GM06990 (cell line): ENCODE measurements around the gene KRTAP13-1.

Experiments
- DNase-seq: peaks from one replicate; pipeline ENCODE4 v3.0.0-alpha.2; 2011; ENCODE audit not compliant: insufficient read length; ENCODE audit errors: extremely low read depth
- H3K27me3 ChIP-seq: replicated peaks from 2 replicates; pipeline ENCODE4 v1.6.0; 2011; ENCODE audit warnings: low read length; ENCODE audit not compliant: control insufficient read depth, insufficient read depth
- H3K36me3 ChIP-seq: 2 replicates; pipeline ENCODE4 v1.5.1; 2011; ENCODE audit warnings: low read length; ENCODE audit not compliant: control insufficient read depth, insufficient read depth
- H3K4me3 ChIP-seq: replicated peaks from 2 replicates; pipeline ENCODE4 v1.5.1; 2011; ENCODE audit warnings: low read depth, mild to moderate bottlenecking, control low read depth, low read length
- TF ChIP-seq, protein P1 (sequence below): IDR thresholded peaks from 2 replicates; pipeline ENCODE4 v1.5.1; 2011; ENCODE audit warnings: low read length, control low read depth, mild to moderate bottlenecking, inconsistent platforms; ENCODE audit not compliant: insufficient read depth, poor library complexity, severe bottlenecking

KRTAP13-1 gene, protein sequence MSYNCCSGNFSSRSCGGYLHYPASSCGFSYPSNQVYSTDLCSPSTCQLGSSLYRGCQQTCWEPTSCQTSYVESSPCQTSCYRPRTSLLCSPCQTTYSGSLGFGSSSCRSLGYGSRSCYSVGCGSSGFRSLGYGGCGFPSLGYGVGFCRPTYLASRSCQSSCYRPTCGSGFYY

DNA sequence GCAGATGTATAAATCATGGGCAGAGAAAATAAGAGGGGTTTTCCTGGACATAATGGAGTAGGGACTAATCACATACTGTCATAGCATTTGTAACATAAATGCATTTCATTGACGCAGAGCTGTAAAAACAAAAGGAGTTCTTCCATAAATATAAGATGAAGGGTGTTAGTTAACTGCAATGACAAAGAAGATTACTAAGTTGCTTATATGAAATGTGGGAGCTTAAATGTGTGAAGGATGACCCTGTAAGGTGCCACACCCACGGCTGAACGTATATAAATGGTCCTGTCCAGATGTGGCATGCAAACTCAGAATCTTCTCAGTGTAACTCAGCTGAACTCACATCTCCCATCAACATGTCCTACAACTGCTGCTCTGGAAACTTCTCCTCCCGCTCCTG, at the start of gene KRTAP13-1:
Gene KRTAP13-1 (plus strand): TSS at position 301 of the 400 bp plus-strand sequence. CDS start 56 bp downstream, at position 357.
- TF ChIP-seq, protein P1, sequence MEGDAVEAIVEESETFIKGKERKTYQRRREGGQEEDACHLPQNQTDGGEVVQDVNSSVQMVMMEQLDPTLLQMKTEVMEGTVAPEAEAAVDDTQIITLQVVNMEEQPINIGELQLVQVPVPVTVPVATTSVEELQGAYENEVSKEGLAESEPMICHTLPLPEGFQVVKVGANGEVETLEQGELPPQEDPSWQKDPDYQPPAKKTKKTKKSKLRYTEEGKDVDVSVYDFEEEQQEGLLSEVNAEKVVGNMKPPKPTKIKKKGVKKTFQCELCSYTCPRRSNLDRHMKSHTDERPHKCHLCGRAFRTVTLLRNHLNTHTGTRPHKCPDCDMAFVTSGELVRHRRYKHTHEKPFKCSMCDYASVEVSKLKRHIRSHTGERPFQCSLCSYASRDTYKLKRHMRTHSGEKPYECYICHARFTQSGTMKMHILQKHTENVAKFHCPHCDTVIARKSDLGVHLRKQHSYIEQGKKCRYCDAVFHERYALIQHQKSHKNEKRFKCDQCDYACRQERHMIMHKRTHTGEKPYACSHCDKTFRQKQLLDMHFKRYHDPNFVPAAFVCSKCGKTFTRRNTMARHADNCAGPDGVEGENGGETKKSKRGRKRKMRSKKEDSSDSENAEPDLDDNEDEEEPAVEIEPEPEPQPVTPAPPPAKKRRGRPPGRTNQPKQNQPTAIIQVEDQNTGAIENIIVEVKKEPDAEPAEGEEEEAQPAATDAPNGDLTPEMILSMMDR = no peak
- no peak within 1 kb of the TSS for H3K4me3 ChIP-seq
- no peak for DNase-seq
- H3K36me3 ChIP-seq = no peaks in the 10 kb centered on the region
- no peaks in the 10 kb centered on the region for H3K27me3 ChIP-seq

DNA sequence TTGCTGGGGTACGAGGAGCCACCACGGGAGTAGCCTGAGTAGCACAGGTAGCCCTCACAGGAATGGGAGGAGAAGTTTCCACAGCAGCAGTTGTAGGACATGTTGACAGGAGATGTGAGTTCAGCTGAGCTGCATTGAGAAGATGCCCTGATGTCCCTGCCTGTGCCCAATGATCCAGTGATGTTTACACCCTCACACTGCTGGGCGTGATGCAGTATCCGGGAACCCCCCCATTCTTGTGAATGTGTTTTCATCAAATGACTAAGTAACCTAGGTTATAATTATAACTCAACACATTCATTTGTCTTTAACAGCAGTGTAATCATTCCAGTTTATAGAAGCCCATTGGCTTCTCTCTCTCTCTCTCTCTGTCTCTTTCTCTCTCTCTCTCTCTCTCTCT, 47.3 kb upstream of the KRTAP13-1 start, which contains the start of gene KRTAP23-1:
Gene KRTAP23-1 (minus strand): TSS at position 101 of the 400 bp plus-strand sequence. CDS start 0 bp downstream, at position 101.
- H3K27me3 ChIP-seq = no peaks in the 10 kb centered on the region
- TF ChIP-seq, protein P1 = no peak
- no peaks in the 10 kb centered on the region for H3K36me3 ChIP-seq
- H3K4me3 ChIP-seq = no peak within 1 kb of the TSS
- DNase-seq = no peak

DNA sequence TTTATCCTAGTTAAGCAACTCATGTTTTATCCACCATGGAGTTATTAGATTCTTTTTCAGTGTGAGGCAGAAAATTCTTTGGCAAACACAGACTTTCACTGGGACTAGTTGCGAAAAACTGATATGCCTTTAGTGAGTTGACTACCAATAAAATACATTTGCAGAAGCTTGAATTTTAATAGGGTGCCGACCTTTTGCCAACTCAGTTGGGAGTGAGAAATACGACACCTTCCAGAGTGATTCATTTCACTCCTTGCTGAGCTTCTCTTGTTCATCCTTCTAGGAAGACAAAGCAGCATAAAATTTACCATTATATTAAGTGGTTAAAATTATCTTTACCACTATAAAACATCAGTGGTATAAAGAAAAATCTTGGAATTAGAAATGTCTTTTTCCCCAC, 46.3 kb upstream of the KRTAP13-1 start:
- DNase-seq = no peak
- Histone ChIP-seq H3K27me3 (no peaks in the 10 kb centered on the region), H3K36me3 (no peaks in the 10 kb centered on the region), H3K4me3 (no peak overlapping the region)
- TF ChIP-seq, protein P1 = no peak

DNA sequence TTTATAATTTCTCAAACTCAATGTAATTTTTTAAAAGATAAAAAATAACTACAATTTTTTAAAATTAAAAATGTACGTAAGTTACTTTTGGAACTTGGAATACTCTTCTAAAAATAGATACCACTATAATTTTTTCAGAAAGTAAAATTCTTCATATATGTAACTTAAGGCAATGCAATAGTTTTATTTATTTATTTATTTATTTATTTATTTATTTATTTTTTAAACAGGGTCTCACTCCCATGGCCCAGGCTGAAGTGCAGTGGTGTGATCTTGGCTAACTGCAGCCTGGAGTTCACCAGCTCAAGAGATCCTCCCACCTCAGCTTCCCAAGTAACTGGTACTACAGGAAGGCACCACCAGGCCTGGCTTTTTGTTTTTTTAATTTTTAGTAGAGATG, 44.3 kb upstream of the KRTAP13-1 start:
- no peaks in the 10 kb centered on the region for H3K27me3 ChIP-seq
- no peak overlapping the region for H3K4me3 ChIP-seq
- DNase-seq = no peak
- TF ChIP-seq, protein P1 = no peak
- H3K36me3 ChIP-seq = no peaks in the 10 kb centered on the region

DNA sequence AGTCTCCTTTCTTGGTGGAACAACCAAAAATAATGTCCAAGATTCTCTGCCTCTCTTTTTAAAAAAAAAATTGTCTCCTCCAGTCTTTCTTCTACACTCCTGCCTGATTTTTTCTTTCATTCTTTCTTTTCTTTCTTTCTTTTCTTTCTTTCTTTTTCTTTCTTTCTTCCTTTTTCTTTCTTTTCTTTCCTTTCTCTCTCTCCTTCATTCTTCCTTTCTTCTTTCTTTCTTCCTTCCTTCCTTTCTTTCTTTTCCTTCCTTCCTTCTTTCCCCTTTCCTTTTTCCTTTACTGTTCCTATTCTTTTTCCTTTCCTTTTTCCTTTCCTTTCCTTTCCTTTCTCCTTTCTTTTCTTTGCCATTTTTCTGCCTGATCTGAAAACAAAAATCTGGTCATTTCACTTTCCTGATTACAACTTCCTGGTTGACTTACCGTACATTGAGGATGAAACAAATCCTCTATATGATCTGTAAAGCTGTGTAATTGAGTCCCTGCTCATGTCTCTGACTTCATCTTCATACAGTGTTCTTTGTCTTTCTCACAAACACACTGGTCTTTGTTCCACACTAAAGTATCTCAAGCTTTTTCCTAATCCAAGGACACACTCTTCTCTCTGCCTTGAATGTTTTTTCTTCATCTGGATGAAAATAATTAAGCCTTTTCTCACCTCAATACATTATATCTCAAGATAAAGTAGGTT, 41.4 kb upstream of the KRTAP13-1 start:
- H3K27me3 ChIP-seq = no peaks in the 10 kb centered on the region
- TF ChIP-seq, protein P1 = no peak
- H3K36me3 ChIP-seq = no peaks in the 10 kb centered on the region
- no peak for DNase-seq
- no peak overlapping the region for H3K4me3 ChIP-seq
